Thoracic aorta (tissue), 2 donors: ENCODE results near the gene SULT2A1. TPM values are rescaled to one million over a fixed set of nuclear protein-coding genes. Genes with fewer than 3 reads are reported as not detected.

Experiments used
- ATAC-seq: fragments of 150-250 bp; one replicate; pipeline ENCODE4 v1.8.0; 2017; ENCODE audit warnings: low read depth; ENCODE audit not compliant: insufficient number of reproducible peaks, low FRiP score
- DNase-seq: peaks from one replicate; pipeline ENCODE4 v3.0.0-alpha.2; 2020; ENCODE audit warnings: low spot score
- H3K27ac ChIP-seq, 2 donors: fragments of 200-600 bp; sonication (generic); 1 replicate in 1 of 2; 2 replicates in 1 of 2; pipeline ENCODE4 v1.5.1; 2016; ENCODE audit warnings: mild to moderate bottlenecking in 2 of 2, moderate library complexity in 2 of 2
- H3K27me3 ChIP-seq: fragments of 200-600 bp; sonication (generic); replicated peaks from 2 replicates; pipeline ENCODE4 v1.6.0; 2016; ENCODE audit warnings: mild to moderate bottlenecking; ENCODE audit not compliant: insufficient read depth
- H3K36me3 ChIP-seq: fragments of 200-600 bp; sonication (generic); one replicate; pipeline ENCODE4 v1.5.1; 2016
- H3K4me1 ChIP-seq, 2 donors: fragments of 200-600 bp; sonication (generic); 1 replicate in 1 of 2; 2 replicates in 1 of 2; pipeline versions ENCODE4 v1.5.1 to v1.6.0; 2016; ENCODE audit warnings: low read depth in 2 of 2, mild to moderate bottlenecking in 1 of 2; ENCODE audit not compliant: control insufficient read depth in 1 of 2
- H3K4me3 ChIP-seq: fragments of 200-600 bp; sonication (generic); 2 replicates; pipeline ENCODE4 v1.5.1; 2016; ENCODE audit warnings: mild to moderate bottlenecking
- H3K9me3 ChIP-seq: fragments of 200-600 bp; sonication (generic); 2 replicates; pipeline ENCODE4 v1.5.1; 2016
- total RNA-seq, 2 donors: library from RNA; depleted of rRNA; stranded (reverse); fragments of >200 nt; gene quantifications; one replicate each; pipeline versions ENCODE4 v1.1.0 to v1.2.3, GENCODE V29; 2016
- TF ChIP-seq, protein P1 (sequence below): fragments of 200-600 bp; sonication (generic); IDR thresholded peaks from one replicate; pipeline ENCODE4 v1.5.1; 2019; ENCODE audit warnings: antibody characterized with exemption

Gene SULT2A1
- total RNA-seq, 2 donors from 2014 or later, result not detected

DNA sequence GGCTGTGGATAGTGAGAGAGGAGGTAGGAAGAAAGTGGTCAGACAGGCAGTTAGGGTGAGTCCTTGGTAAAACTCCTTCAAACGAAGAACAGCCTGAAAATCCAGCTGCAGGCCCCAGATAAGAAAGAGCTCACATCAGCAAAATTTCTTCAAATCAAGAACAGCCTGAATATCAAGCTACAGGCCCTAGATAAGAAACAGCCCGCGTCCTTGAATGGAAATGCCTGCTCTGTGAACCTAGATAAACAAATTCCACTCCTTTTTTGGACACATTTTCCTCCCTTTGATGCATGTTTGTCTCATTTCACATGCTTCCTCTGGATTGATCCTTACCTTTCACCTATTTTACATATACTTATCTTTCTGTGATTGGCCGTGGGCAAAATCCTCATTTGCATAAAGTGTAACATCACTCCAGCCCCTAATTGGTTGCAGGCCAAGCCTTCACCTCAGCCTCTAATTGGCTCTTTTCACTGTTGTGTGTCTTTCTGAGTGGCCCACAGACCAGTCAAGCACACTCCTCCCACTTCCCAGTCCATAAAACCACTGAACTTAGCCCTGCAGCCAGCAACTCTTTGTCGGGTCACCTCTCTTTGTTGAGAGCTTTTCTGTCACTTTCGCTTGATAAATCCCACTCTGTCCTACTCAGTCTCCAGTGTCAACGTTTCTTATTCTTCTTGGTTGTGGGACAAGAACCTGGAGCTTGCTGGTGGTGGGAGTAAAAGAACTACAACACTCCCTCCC is 6.0 kb upstream of the SULT2A1 start:
- no peaks in the 10 kb centered on the region for H3K27me3 ChIP-seq
- ATAC-seq (no peak), DNase-seq (no peak)
- H3K9me3 ChIP-seq, result peaks cover 4% of the 10 kb centered on the region
- H3K4me1 ChIP-seq, result no peaks in the 10 kb centered on the region
- H3K36me3 ChIP-seq, result no peaks in the 10 kb centered on the region
- H3K4me3 ChIP-seq, result no peak overlapping the region
- TF ChIP-seq, protein P1, sequence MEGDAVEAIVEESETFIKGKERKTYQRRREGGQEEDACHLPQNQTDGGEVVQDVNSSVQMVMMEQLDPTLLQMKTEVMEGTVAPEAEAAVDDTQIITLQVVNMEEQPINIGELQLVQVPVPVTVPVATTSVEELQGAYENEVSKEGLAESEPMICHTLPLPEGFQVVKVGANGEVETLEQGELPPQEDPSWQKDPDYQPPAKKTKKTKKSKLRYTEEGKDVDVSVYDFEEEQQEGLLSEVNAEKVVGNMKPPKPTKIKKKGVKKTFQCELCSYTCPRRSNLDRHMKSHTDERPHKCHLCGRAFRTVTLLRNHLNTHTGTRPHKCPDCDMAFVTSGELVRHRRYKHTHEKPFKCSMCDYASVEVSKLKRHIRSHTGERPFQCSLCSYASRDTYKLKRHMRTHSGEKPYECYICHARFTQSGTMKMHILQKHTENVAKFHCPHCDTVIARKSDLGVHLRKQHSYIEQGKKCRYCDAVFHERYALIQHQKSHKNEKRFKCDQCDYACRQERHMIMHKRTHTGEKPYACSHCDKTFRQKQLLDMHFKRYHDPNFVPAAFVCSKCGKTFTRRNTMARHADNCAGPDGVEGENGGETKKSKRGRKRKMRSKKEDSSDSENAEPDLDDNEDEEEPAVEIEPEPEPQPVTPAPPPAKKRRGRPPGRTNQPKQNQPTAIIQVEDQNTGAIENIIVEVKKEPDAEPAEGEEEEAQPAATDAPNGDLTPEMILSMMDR, result no peak
- H3K27ac ChIP-seq, result no peak overlapping the region

DNA sequence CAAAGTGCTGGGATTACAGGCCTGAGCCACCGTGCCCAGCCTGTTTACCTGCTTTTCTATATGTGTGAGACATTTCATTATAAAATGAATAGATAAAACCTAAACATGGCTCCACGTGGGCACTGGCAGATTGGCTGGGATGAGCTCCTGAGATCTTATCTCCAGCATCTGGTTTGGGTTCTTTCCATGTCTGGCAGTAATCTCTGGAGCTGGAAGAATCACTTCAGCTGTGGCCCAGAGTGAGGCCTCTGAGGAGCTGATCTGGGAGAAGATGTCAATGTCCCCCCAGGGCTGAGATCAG is 5.5 kb upstream of the SULT2A1 start:
- Histone ChIP-seq H3K4me1 (no peaks in the 10 kb centered on the region), H3K27ac (no peak overlapping the region), H3K9me3 (peaks cover 4% of the 10 kb centered on the region), H3K4me3 (no peak overlapping the region), H3K27me3 (no peaks in the 10 kb centered on the region), H3K36me3 (no peaks in the 10 kb centered on the region)
- TF ChIP-seq, protein P1, result no peak
- no peak for ATAC-seq
- DNase-seq, result no peak

DNA sequence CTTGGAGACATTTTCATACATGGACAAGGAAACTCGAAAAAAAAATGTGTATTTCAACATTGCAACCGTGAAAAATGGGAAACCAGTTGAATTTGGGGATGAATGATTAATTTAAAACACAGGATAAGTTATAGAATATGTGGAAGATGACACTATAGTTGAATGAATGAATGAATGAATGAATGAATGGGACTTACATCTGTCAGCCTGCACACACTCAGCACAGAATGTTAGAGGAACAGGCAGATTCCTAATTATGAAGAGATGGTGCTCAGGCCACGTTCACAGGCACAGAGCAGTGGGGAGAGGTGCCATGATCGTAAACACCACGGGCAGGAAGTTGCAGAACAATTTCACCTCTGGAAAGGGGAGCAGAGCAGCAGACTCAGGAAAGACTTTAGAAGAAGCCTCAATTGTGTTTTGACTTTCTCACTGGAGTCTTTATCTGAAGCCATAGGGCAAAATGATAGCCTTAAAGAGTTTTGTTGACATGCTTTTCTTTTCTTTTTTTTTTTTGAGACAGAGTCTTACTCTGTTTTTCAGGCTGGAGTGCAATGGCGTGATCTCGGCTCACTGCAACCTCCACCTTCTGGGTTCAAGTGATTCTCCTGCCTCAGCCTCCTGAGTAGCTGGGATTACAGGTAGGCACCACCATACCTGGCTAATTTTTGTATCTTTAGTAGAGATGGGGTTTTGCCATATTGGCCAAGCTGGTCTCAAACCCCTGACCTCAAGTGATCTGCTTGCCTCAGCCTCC is 4.9 kb upstream of the SULT2A1 start:
- peaks cover 4% of the 10 kb centered on the region for H3K9me3 ChIP-seq
- no peaks in the 10 kb centered on the region for H3K36me3 ChIP-seq
- ATAC-seq, result no peak
- no peaks in the 10 kb centered on the region for H3K4me1 ChIP-seq
- H3K27me3 ChIP-seq, result no peaks in the 10 kb centered on the region
- DNase-seq, result no peak
- H3K27ac ChIP-seq, result no peak overlapping the region
- TF ChIP-seq, protein P1, result no peak
- H3K4me3 ChIP-seq, result no peak overlapping the region

DNA sequence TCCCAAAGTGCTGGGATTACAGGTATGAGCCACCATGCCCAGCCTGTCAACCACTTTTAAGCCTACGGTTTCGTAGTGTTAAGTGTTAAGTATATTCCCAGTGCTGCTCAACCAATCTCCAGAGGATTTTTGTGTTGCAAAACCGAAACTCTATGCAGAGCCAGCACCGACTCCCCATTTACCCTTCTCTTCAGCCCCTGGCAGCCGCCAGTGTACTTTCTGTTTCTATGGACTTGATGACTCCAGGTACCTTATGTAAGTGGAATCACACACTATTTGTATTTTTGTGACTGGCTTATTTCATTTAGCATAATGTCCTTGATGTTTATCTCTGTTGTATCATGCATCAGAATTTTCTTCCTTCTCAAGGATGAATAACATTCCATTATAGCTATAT is 1.1 kb downstream of the SULT2A1 start:
- H3K4me1 ChIP-seq, result no peaks in the 10 kb centered on the region
- no peak for DNase-seq
- H3K27me3 ChIP-seq, result no peaks in the 10 kb centered on the region
- no peak for ATAC-seq
- TF ChIP-seq, protein P1, result no peak
- H3K9me3 ChIP-seq, result no peaks in the 10 kb centered on the region
- no peak overlapping the region for H3K4me3 ChIP-seq
- no peaks in the 10 kb centered on the region for H3K36me3 ChIP-seq
- H3K27ac ChIP-seq, result no peak overlapping the region

DNA sequence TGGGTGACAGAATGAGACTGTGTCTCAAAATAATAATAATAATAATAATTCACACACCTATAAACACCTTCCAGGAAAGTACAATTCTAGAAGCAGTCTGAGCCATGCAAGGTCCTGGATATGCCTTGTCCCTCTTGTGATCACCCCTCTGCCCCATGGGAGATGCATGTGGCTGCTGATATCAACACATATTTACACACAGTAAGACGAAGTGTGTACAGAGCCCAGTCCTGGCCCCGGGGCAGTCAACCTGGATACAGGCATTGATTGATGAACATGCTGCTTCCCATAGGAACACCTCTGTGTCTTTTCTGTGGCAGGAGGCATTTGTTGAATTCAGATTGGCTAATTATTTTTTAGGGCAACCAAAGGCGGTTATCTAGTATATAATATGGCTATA is 3.2 kb downstream of the SULT2A1 start:
- TF ChIP-seq, protein P1, result no peak
- Histone ChIP-seq H3K9me3 (no peaks in the 10 kb centered on the region), H3K4me1 (no peaks in the 10 kb centered on the region), H3K27ac (no peak overlapping the region), H3K36me3 (no peaks in the 10 kb centered on the region), H3K27me3 (no peaks in the 10 kb centered on the region), H3K4me3 (no peak overlapping the region)
- ATAC-seq (no peak), DNase-seq (no peak)
